SJCRH30 (cell line): Measurements from ENCODE around the gene TOGARAM1. TPM values are rescaled to one million over a fixed set of nuclear protein-coding genes. Genes with fewer than 3 reads are reported as not detected.

Experiments
- DNase-seq, 2 experiments: peaks; one replicate each; pipeline ENCODE4 v3.0.0-alpha.2; 2015 to 2020
- H3K27ac ChIP-seq: fragments of 250-450 bp; sonication (Bioruptor Pico); 2 replicates; pipeline ENCODE4 v1.5.1; 2020; ENCODE audit warnings: mild to moderate bottlenecking, moderate library complexity
- H3K27me3 ChIP-seq: fragments of 250-450 bp; sonication (Bioruptor Pico); 2 replicates; pipeline ENCODE4 v1.5.1; 2020; ENCODE audit warnings: mild to moderate bottlenecking, moderate library complexity
- H3K36me3 ChIP-seq: fragments of 250-450 bp; sonication (Bioruptor Pico); 2 replicates; pipeline ENCODE4 v1.5.1; 2020; ENCODE audit warnings: mild to moderate bottlenecking, moderate library complexity
- H3K4me1 ChIP-seq: fragments of 250-450 bp; sonication (Bioruptor Pico); 2 replicates; pipeline ENCODE4 v1.5.1; 2020; ENCODE audit warnings: mild to moderate bottlenecking, moderate library complexity
- H3K4me3 ChIP-seq: fragments of 250-450 bp; sonication (Bioruptor Pico); 2 replicates; pipeline ENCODE4 v1.5.1; 2020; ENCODE audit warnings: mild to moderate bottlenecking, moderate library complexity
- H3K9me3 ChIP-seq: fragments of 250-450 bp; sonication (Bioruptor Pico); replicated peaks from 2 replicates; pipeline ENCODE4 v1.5.1; 2020; ENCODE audit warnings: mild to moderate bottlenecking, moderate library complexity
- total RNA-seq: library from RNA; depleted of rRNA; stranded (reverse); fragments of >200 nt; shearing (Covaris generic); gene quantifications from 2 replicates; pipeline ENCODE4 v1.2.3, GENCODE V29; 2014

The TOGARAM1 gene
- total RNA-seq, 1 experiment from 2014 or later = 21.9 TPM

- Histone ChIP-seq H3K27ac (no peak overlapping the region), H3K9me3 (peaks cover 7% of the 10 kb centered on the region), H3K4me3 (no peak overlapping the region), H3K36me3 (peaks cover 35% of the 10 kb centered on the region), H3K27me3 (no peaks in the 10 kb centered on the region), H3K4me1 (0 out of 2 replicates have a peak, but pooled peaks cover 4% of the 10 kb centered on the region)
- no peak for DNase-seq
Measured at GRCh38 chr14:44971459-44971858, 9.5 kb downstream of the TOGARAM1 start.

- Histone ChIP-seq H3K27ac (no peak overlapping the region), H3K4me3 (no peak overlapping the region)
Measured at GRCh38 chr14:44979273-44979672, 17.3 kb downstream of the TOGARAM1 start.

GRCh38 chr14:44979740-44980356, 17.9 kb downstream of the TOGARAM1 start:
- Histone ChIP-seq H3K36me3 (0 out of 2 replicates have a peak, but pooled peaks cover 4% of the 10 kb centered on the region), H3K4me3 (no peak overlapping the region)

More at GRCh38 chr14:44979273-44979672, 17.3 kb downstream of the TOGARAM1 start:
- no peaks in the 10 kb centered on the region for H3K27me3 ChIP-seq
- H3K9me3 ChIP-seq = no peaks in the 10 kb centered on the region
- no peaks in the 10 kb centered on the region for H3K4me1 ChIP-seq
- DNase-seq = no peak
- 0 out of 2 replicates have a peak, but pooled peaks cover 4% of the 10 kb centered on the region for H3K36me3 ChIP-seq

GRCh38 chr14:44981198-44981597, 19.2 kb downstream of the TOGARAM1 start:
- no peaks in the 10 kb centered on the region for H3K9me3 ChIP-seq
- no peak for DNase-seq
- no peak overlapping the region for H3K27ac ChIP-seq
- H3K27me3 ChIP-seq = no peaks in the 10 kb centered on the region
- no peaks in the 10 kb centered on the region for H3K4me1 ChIP-seq
- H3K36me3 ChIP-seq = 0 out of 2 replicates have a peak, but pooled peaks cover 3% of the 10 kb centered on the region
- no peak overlapping the region for H3K4me3 ChIP-seq

More at GRCh38 chr14:44979740-44980356, 17.9 kb downstream of the TOGARAM1 start:
- no peak overlapping the region for H3K27ac ChIP-seq
- no peaks in the 10 kb centered on the region for H3K27me3 ChIP-seq
- no peak for DNase-seq
- H3K9me3 ChIP-seq = no peaks in the 10 kb centered on the region
- H3K4me1 ChIP-seq = no peaks in the 10 kb centered on the region

GRCh38 chr14:44982594-44982993, 20.6 kb downstream of the TOGARAM1 start:
- DNase-seq = no peak
- no peaks in the 10 kb centered on the region for H3K27me3 ChIP-seq
- H3K27ac ChIP-seq = no peak overlapping the region
- H3K36me3 ChIP-seq = no peaks in the 10 kb centered on the region
- no peak overlapping the region for H3K4me3 ChIP-seq
- H3K4me1 ChIP-seq = no peaks in the 10 kb centered on the region
- no peaks in the 10 kb centered on the region for H3K9me3 ChIP-seq

- Histone ChIP-seq H3K27ac (no peak overlapping the region), H3K36me3 (no peaks in the 10 kb centered on the region), H3K9me3 (no peaks in the 10 kb centered on the region), H3K4me3 (no peak overlapping the region), H3K4me1 (no peaks in the 10 kb centered on the region), H3K27me3 (no peaks in the 10 kb centered on the region)
- DNase-seq = no peak
Measured at GRCh38 chr14:44988694-44989093, 26.7 kb downstream of the TOGARAM1 start.

- H3K4me1 ChIP-seq = no peaks in the 10 kb centered on the region
- no peaks in the 10 kb centered on the region for H3K9me3 ChIP-seq
- H3K27me3 ChIP-seq = no peaks in the 10 kb centered on the region
- H3K27ac ChIP-seq = no peak overlapping the region
- H3K36me3 ChIP-seq = no peaks in the 10 kb centered on the region
- no peak overlapping the region for H3K4me3 ChIP-seq
- no peak for DNase-seq
Measured at GRCh38 chr14:44989497-44990440, 27.8 kb downstream of the TOGARAM1 start.

GRCh38 chr14:44990533-44990932, 28.5 kb downstream of the TOGARAM1 start:
- Histone ChIP-seq H3K4me1 (no peaks in the 10 kb centered on the region), H3K4me3 (no peak overlapping the region), H3K27ac (no peak overlapping the region), H3K9me3 (no peaks in the 10 kb centered on the region), H3K27me3 (no peaks in the 10 kb centered on the region), H3K36me3 (0 out of 2 replicates have a peak, but pooled peaks cover under 1% of the 10 kb centered on the region)
- DNase-seq = no peak

GRCh38 chr14:44995196-44995595, 33.2 kb downstream of the TOGARAM1 start:
- Histone ChIP-seq H3K36me3 (peaks cover 14% of the 10 kb centered on the region), H3K27ac (no peak overlapping the region), H3K4me1 (no peaks in the 10 kb centered on the region), H3K9me3 (no peaks in the 10 kb centered on the region), H3K27me3 (no peaks in the 10 kb centered on the region), H3K4me3 (no peak overlapping the region)
- no peak for DNase-seq

- no peaks in the 10 kb centered on the region for H3K27me3 ChIP-seq
- no peaks in the 10 kb centered on the region for H3K9me3 ChIP-seq
- H3K36me3 ChIP-seq = peaks cover 18% of the 10 kb centered on the region
- no peak overlapping the region for H3K27ac ChIP-seq
- no peak overlapping the region for H3K4me3 ChIP-seq
- DNase-seq = no peak
- H3K4me1 ChIP-seq = no peaks in the 10 kb centered on the region
Measured at GRCh38 chr14:44995770-44996294, 33.8 kb downstream of the TOGARAM1 start.

GRCh38 chr14:45003924-45004323, 41.9 kb downstream of the TOGARAM1 start:
- no peaks in the 10 kb centered on the region for H3K9me3 ChIP-seq
- no peak overlapping the region for H3K27ac ChIP-seq
- H3K36me3 ChIP-seq = peaks cover 21% of the 10 kb centered on the region
- H3K4me3 ChIP-seq = no peak overlapping the region
- H3K4me1 ChIP-seq = no peaks in the 10 kb centered on the region
- DNase-seq = no peak
- no peaks in the 10 kb centered on the region for H3K27me3 ChIP-seq

- no peak for DNase-seq
- Histone ChIP-seq H3K4me1 (no peaks in the 10 kb centered on the region), H3K27me3 (no peaks in the 10 kb centered on the region), H3K9me3 (no peaks in the 10 kb centered on the region), H3K36me3 (peaks cover 18% of the 10 kb centered on the region), H3K27ac (no peak overlapping the region), H3K4me3 (no peak overlapping the region)
Measured at GRCh38 chr14:45015133-45015532, 53.1 kb downstream of the TOGARAM1 start.

GRCh38 chr14:45028107-45028626, 66.2 kb downstream of the TOGARAM1 start:
- Histone ChIP-seq H3K4me3 (no peak overlapping the region), H3K27ac (no peak overlapping the region), H3K9me3 (no peaks in the 10 kb centered on the region), H3K4me1 (no peaks in the 10 kb centered on the region), H3K27me3 (no peaks in the 10 kb centered on the region), H3K36me3 (peaks cover 32% of the 10 kb centered on the region)
- no peak for DNase-seq

GRCh38 chr14:45034730-45035129, 72.7 kb downstream of the TOGARAM1 start:
- H3K36me3 ChIP-seq = peaks cover 39% of the 10 kb centered on the region
- DNase-seq = no peak
- H3K9me3 ChIP-seq = no peaks in the 10 kb centered on the region

GRCh38 chr14:45038256-45038655, 76.3 kb downstream of the TOGARAM1 start:
- no peak for DNase-seq
- Histone ChIP-seq H3K9me3 (no peaks in the 10 kb centered on the region), H3K4me1 (no peaks in the 10 kb centered on the region), H3K4me3 (no peak overlapping the region), H3K36me3 (peaks cover 35% of the 10 kb centered on the region), H3K27ac (no peak overlapping the region), H3K27me3 (no peaks in the 10 kb centered on the region)

More at GRCh38 chr14:45034730-45035129, 72.7 kb downstream of the TOGARAM1 start:
- Histone ChIP-seq H3K27me3 (no peaks in the 10 kb centered on the region), H3K4me1 (no peaks in the 10 kb centered on the region), H3K27ac (no peak overlapping the region), H3K4me3 (no peak overlapping the region)
